DND-41 (cell line): ENCODE results near the gene GIPR.

Experiments
- ATAC-seq: fragments of 200-7000 bp; cut with Tn5 transposase; 3 replicates; pipeline ENCODE4 v1.9.1; 2021; ENCODE audit warnings: low read depth; ENCODE audit not compliant: insufficient read depth
- DNase-seq: peaks from one replicate; pipeline ENCODE4 v3.0.0-alpha.2; 2020
- H2AFZ ChIP-seq: 2 replicates; pipeline ENCODE4 v1.6.0; 2012; ENCODE audit warnings: low read depth, low read length
- H3K27ac ChIP-seq: 2 replicates; pipeline ENCODE4 v1.5.1; 2012; ENCODE audit warnings: low read length, inconsistent platforms
- H3K27me3 ChIP-seq: fragments of 200-600 bp; sonication (generic); 2 replicates; pipeline ENCODE4 v1.6.0; 2012; ENCODE audit warnings: low read length, mild to moderate bottlenecking, inconsistent platforms; ENCODE audit not compliant: insufficient read depth, poor library complexity
- H3K36me3 ChIP-seq: 2 replicates; pipeline ENCODE4 v1.5.1; 2012; ENCODE audit warnings: low read length, inconsistent platforms; ENCODE audit not compliant: insufficient read depth
- H3K4me1 ChIP-seq: 2 replicates; pipeline ENCODE4 v1.5.1; 2012; ENCODE audit warnings: mild to moderate bottlenecking, low read length; ENCODE audit not compliant: insufficient read depth
- H3K4me2 ChIP-seq: 2 replicates; pipeline ENCODE4 v1.6.0; 2012; ENCODE audit warnings: mild to moderate bottlenecking, moderate library complexity, low read length, inconsistent platforms; ENCODE audit not compliant: insufficient read depth
- H3K4me3 ChIP-seq, 2 experiments: fragments of 200-600 bp in 1 of 2; shearing (Covaris generic) in 1 of 2; 2 replicates each; pipeline ENCODE4 v1.5.1; 2012 to 2016; ENCODE audit warnings: inconsistent platforms in 2 of 2, low read length in 2 of 2, mild to moderate bottlenecking in 2 of 2, low read depth in 1 of 2, moderate library complexity in 1 of 2
- H3K79me2 ChIP-seq: 2 replicates; pipeline ENCODE4 v1.6.0; 2012; ENCODE audit warnings: low read length, inconsistent platforms; ENCODE audit not compliant: insufficient read depth
- H3K9ac ChIP-seq: 2 replicates; pipeline ENCODE4 v1.6.0; 2012; ENCODE audit warnings: low read depth, mild to moderate bottlenecking, inconsistent platforms, low read length, moderate library complexity
- H3K9me3 ChIP-seq: 2 replicates; pipeline ENCODE4 v1.5.1; 2012; ENCODE audit warnings: low read length, moderate library complexity, mild to moderate bottlenecking, inconsistent platforms; ENCODE audit not compliant: insufficient read depth, severe bottlenecking
- H4K20me1 ChIP-seq: 2 replicates; pipeline ENCODE4 v1.6.0; 2012; ENCODE audit warnings: low read length; ENCODE audit not compliant: insufficient read depth
- CTCF ChIP-seq: IDR thresholded peaks from 2 replicates; pipeline ENCODE4 v1.5.1; 2012; ENCODE audit warnings: borderline replicate concordance, low read length, moderate library complexity, mild to moderate bottlenecking; ENCODE audit not compliant: poor library complexity, severe bottlenecking; ENCODE audit errors: extremely low read depth
- EZH2 ChIP-seq: IDR thresholded peaks from 3 replicates; pipeline ENCODE4 v1.6.1; 2012; ENCODE audit warnings: borderline replicate concordance, low read depth, mild to moderate bottlenecking, moderate library complexity, low read length, inconsistent platforms; ENCODE audit not compliant: severe bottlenecking

The GIPR gene

GRCh38 chr19:45645631-45646344 is 22.2 kb upstream of the GIPR start:
- Histone ChIP-seq H3K79me2 (no peaks in the 10 kb centered on the region), H3K27ac (peak overlapping the region; percentile 36), H3K36me3 (no peaks in the 10 kb centered on the region), H3K4me2 (peak overlapping the region; percentile 69), H3K9me3 (no peaks in the 10 kb centered on the region), H4K20me1 (0 out of 2 replicates have a peak, but pooled peaks cover 5% of the 10 kb centered on the region), H3K9ac (peak overlapping the region; percentile 46), H3K4me3 (peak overlapping the region; percentile 0 to 59; a peak in 3 of 4 replicates), H2AFZ (peak overlapping the region; percentile 82), H3K27me3 (no peaks in the 10 kb centered on the region), H3K4me1 (peaks cover 41% of the 10 kb centered on the region)
- DNase-seq = peak; percentile 91
- TF ChIP-seq EZH2 = no peak
- TF ChIP-seq CTCF = no peak
- peak; percentile 84 for ATAC-seq

DNA sequence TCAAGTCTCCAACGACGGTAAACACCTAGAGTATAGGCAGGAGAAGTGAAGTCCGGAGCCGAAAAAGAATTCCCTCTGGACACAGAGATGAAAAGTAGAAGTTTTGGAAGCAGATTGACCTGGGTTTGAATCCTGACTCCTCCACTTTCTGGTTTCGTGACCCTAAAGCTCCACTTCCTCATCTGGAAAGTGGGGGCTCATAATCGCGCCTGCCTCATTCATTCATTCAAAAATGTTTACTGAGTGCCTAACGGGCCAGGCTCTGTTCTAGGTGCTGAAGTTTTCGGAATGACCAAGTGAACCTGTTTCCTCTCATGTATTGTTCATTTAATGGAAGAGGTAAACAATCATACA is 21.7 kb upstream of the GIPR start:
- no peak for ATAC-seq
- H3K27me3 ChIP-seq = no peaks in the 10 kb centered on the region
- H3K9ac ChIP-seq = peak overlapping the region; percentile 46
- no peak for TF ChIP-seq EZH2
- no peak for TF ChIP-seq CTCF
- peak overlapping the region; percentile 82 for H2AFZ ChIP-seq
- H3K4me2 ChIP-seq = peak overlapping the region; percentile 69
- DNase-seq = no peak
- H4K20me1 ChIP-seq = 0 out of 2 replicates have a peak, but pooled peaks cover 5% of the 10 kb centered on the region
- peaks cover 36% of the 10 kb centered on the region for H3K4me1 ChIP-seq
- H3K9me3 ChIP-seq = no peaks in the 10 kb centered on the region
- peak overlapping the region; percentile 36 for H3K27ac ChIP-seq
- H3K79me2 ChIP-seq = no peaks in the 10 kb centered on the region
- H3K36me3 ChIP-seq = no peaks in the 10 kb centered on the region
- H3K4me3 ChIP-seq = peak overlapping the region in 1 of 2 experiments; percentile 59; a peak in 3 of 4 replicates

DNA sequence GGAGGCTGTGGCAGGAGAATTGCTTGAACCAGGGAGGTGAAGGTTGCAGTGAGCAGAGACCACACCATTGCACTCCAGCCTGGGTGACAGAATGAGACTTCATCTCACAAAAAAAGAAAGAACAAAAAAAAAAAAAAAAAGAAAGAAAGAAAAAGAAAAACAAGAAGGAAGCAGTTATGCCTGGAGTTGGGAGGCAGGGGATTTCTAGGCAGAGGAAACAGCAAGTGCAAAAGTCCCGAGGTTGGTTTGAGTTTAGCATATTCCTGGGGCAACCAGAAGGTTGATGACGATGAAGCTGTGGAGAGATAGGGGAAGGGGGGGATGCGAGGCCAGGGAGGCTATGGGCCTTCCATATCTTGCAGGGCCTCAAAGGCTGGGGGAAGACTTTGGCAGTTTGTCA is 17.3 kb upstream of the GIPR start:
- TF ChIP-seq CTCF (no peak), EZH2 (no peak)
- Histone ChIP-seq H3K79me2 (no peaks in the 10 kb centered on the region), H3K4me3 (no peak overlapping the region), H3K9ac (no peak overlapping the region), H3K9me3 (no peaks in the 10 kb centered on the region), H3K36me3 (no peaks in the 10 kb centered on the region), H3K4me1 (peaks cover 10% of the 10 kb centered on the region), H3K27me3 (no peaks in the 10 kb centered on the region), H3K4me2 (no peak overlapping the region), H3K27ac (no peak overlapping the region), H4K20me1 (no peaks in the 10 kb centered on the region), H2AFZ (no peak overlapping the region)
- DNase-seq = no peak
- no peak for ATAC-seq
